Panc1 (cell line): ENCODE results near the gene PPP1R13L.

Source experiments
- POLR2AphosphoS5 ChIP-seq: IDR thresholded peaks from 2 replicates; pipeline ENCODE4 v1.6.1; 2012; ENCODE audit warnings: mild to moderate bottlenecking, low read depth, low read length, moderate library complexity
- REST ChIP-seq, 2 experiments: IDR thresholded peaks; 2 replicates each; pipeline ENCODE4 v1.6.1; 2011 to 2012; ENCODE audit warnings: low read depth in 2 of 2, control low read depth in 1 of 2, low read length in 1 of 2, mild to moderate bottlenecking in 1 of 2, moderate library complexity in 1 of 2; ENCODE audit not compliant: insufficient read depth in 1 of 2
- SIN3A ChIP-seq: IDR thresholded peaks from 2 replicates; pipeline ENCODE4 v1.6.1; 2012; ENCODE audit warnings: low read depth, mild to moderate bottlenecking, low read length, moderate library complexity, borderline replicate concordance; ENCODE audit not compliant: insufficient read depth
- TCF7L2 ChIP-seq: IDR thresholded peaks from 2 replicates; pipeline ENCODE4 v1.6.1; 2011; ENCODE audit warnings: mild to moderate bottlenecking, low read depth, low read length, inconsistent platforms
- TF ChIP-seq, protein P1 (sequence below): fragments of 450-650 bp; IDR thresholded peaks from 2 replicates; pipeline ENCODE4 v1.5.1; 2017; ENCODE audit warnings: mild to moderate bottlenecking

- TF ChIP-seq, protein P1, sequence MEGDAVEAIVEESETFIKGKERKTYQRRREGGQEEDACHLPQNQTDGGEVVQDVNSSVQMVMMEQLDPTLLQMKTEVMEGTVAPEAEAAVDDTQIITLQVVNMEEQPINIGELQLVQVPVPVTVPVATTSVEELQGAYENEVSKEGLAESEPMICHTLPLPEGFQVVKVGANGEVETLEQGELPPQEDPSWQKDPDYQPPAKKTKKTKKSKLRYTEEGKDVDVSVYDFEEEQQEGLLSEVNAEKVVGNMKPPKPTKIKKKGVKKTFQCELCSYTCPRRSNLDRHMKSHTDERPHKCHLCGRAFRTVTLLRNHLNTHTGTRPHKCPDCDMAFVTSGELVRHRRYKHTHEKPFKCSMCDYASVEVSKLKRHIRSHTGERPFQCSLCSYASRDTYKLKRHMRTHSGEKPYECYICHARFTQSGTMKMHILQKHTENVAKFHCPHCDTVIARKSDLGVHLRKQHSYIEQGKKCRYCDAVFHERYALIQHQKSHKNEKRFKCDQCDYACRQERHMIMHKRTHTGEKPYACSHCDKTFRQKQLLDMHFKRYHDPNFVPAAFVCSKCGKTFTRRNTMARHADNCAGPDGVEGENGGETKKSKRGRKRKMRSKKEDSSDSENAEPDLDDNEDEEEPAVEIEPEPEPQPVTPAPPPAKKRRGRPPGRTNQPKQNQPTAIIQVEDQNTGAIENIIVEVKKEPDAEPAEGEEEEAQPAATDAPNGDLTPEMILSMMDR: no peak
- no peak for TF ChIP-seq POLR2AphosphoS5
- no peak for TF ChIP-seq REST (IDR thresholded peaks at IDR 0.05; ENCODE audit: insufficient read depth in 1 of 2, low read depth in 2 of 2, low read length in 1 of 2)
- TF ChIP-seq SIN3A: no peak
- no peak for TF ChIP-seq TCF7L2
Observed at GRCh38 chr19:45363861-45364459, 40.9 kb downstream of the PPP1R13L start.
